Measurements from ENCODE around the gene EPAS1. TPM values are rescaled to one million over a fixed set of nuclear protein-coding genes. Genes with fewer than 3 reads are reported as not detected.

Gene EPAS1
- total and polyA plus RNA-seq, 9 of the 15 experiments (the other 6 are each of a cell fraction or from before 2014, with no cell fraction given) = 0.25 to 11.2 (median 4.1) TPM

DNA sequence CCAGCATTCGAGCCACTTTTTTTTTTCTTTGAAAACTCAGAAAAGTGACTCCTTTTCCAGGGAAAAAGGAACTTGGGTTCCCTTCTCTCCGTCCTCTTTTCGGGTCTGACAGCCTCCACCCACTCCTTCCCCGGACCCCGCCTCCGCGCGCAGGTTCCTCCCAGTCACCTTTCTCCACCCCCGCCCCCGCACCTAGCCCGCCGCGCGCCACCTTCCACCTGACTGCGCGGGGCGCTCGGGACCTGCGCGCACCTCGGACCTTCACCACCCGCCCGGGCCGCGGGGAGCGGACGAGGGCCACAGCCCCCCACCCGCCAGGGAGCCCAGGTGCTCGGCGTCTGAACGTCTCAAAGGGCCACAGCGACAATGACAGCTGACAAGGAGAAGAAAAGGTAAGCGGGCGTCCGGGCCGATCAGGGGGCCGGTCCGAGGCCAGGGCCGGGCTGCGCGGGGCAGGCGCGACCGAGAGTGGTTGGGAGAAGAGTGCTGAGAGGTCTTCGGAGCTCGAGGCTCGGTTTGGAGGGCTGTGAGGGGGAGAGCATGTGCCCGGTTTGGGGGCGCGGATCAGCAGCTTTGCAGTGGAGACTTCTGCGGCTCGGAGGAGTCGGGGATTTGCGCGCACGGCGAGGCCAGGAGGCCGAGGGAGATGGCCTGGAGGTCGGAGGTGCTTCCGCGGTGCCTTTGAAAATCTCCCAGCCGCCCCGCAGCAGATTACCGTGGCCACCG, 502 bp downstream of the EPAS1 start (continued):
- TF ChIP-seq GABPB1 (CRISPR knock-in tag; IDR thresholded peaks at IDR 0.05) (peak; percentile 35; the same call in 1 of the 2 replicates), PTTG1 (tag; IDR thresholded peaks at IDR 0.05; ENCODE audit: low read depth) (no peak), SAP30 (IDR thresholded peaks at IDR 0.05; ENCODE audit: borderline replicate concordance, insufficient read depth, low read depth, low read length, poor library complexity, severe bottlenecking) (no peak), ZNF785 (CRISPR knock-in tag; IDR thresholded peaks at IDR 0.05) (no peak), ERF (CRISPR knock-in tag; IDR thresholded peaks at IDR 0.05) (no peak), PML (IDR thresholded peaks at IDR 0.05; ENCODE audit: low read length) (no peak), POLR2G (IDR thresholded peaks at IDR 0.05; ENCODE audit: low read depth, low read length) (peak; percentile 55), ZNF431 (CRISPR knock-in tag; IDR thresholded peaks at IDR 0.05) (no peak), KDM5B (IDR thresholded peaks at IDR 0.05; ENCODE audit: insufficient replicate concordance, low read depth, low read length) (peak; percentile 64)
- TF ChIP-seq, protein P1, sequence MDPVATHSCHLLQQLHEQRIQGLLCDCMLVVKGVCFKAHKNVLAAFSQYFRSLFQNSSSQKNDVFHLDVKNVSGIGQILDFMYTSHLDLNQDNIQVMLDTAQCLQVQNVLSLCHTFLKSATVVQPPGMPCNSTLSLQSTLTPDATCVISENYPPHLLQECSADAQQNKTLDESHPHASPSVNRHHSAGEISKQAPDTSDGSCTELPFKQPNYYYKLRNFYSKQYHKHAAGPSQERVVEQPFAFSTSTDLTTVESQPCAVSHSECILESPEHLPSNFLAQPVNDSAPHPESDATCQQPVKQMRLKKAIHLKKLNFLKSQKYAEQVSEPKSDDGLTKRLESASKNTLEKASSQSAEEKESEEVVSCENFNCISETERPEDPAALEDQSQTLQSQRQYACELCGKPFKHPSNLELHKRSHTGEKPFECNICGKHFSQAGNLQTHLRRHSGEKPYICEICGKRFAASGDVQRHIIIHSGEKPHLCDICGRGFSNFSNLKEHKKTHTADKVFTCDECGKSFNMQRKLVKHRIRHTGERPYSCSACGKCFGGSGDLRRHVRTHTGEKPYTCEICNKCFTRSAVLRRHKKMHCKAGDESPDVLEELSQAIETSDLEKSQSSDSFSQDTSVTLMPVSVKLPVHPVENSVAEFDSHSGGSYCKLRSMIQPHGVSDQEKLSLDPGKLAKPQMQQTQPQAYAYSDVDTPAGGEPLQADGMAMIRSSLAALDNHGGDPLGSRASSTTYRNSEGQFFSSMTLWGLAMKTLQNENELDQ (CRISPR knock-in tag; IDR thresholded peaks at IDR 0.05; ENCODE audit: borderline replicate concordance) = no peak
- TF ChIP-seq, protein P2, sequence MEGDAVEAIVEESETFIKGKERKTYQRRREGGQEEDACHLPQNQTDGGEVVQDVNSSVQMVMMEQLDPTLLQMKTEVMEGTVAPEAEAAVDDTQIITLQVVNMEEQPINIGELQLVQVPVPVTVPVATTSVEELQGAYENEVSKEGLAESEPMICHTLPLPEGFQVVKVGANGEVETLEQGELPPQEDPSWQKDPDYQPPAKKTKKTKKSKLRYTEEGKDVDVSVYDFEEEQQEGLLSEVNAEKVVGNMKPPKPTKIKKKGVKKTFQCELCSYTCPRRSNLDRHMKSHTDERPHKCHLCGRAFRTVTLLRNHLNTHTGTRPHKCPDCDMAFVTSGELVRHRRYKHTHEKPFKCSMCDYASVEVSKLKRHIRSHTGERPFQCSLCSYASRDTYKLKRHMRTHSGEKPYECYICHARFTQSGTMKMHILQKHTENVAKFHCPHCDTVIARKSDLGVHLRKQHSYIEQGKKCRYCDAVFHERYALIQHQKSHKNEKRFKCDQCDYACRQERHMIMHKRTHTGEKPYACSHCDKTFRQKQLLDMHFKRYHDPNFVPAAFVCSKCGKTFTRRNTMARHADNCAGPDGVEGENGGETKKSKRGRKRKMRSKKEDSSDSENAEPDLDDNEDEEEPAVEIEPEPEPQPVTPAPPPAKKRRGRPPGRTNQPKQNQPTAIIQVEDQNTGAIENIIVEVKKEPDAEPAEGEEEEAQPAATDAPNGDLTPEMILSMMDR (IDR thresholded peaks at IDR 0.05 in 2 of 3, conservative IDR thresholded peaks at IDR 0.05 in 1 of 3; ENCODE audit: insufficient read depth in 2 of 3, low read depth in 1 of 3, low read length in 3 of 3) = peak in 2 of 3 experiments; percentile 23 to 75; a peak in 2 of 6 replicates
